H1 (cell line): ENCODE data around the gene PKD1L1. TPM values are rescaled to one million over a fixed set of nuclear protein-coding genes. Genes with fewer than 3 reads are reported as not detected.

ENCODE experiments used
- CTCF ChIA-PET: fragments of 300-600 bp; sonication (Branson Sonifier 250); formaldehyde crosslinking; loops from one replicate; lab custom pipeline; 2021; ENCODE audit not compliant: partially characterized antibody; lab: Charles Lee
- POLR2A ChIA-PET: fragments of 300-600 bp; sonication (Branson Sonifier 250); formaldehyde crosslinking; loops from one replicate; lab custom pipeline; 2021; ENCODE audit warnings: inconsistent platforms; ENCODE audit not compliant: partially characterized antibody; lab: Charles Lee
- DNase-seq, 2 experiments: peaks; one replicate each; pipeline versions ENCODE4 v3.0.0 to v3.0.0-alpha.2; 2010 to 2022; ENCODE audit warnings: low spot score in 2 of 2, low read depth in 1 of 2, mixed read lengths in 1 of 2
- FAIRE-seq: peaks from 2 replicates; lab custom pipeline; 2011; peaks lifted over from hg19 to GRCh38; lab: Jason Lieb, UNC
- H2AFZ ChIP-seq: 2 replicates; pipeline ENCODE4 v1.8.1; 2012; ENCODE audit warnings: low read length, inconsistent platforms
- H2AK5ac ChIP-seq: 2 replicates; pipeline ENCODE4 v1.6.1; 2013; ENCODE audit warnings: low read depth, low read length
- H2BK120ac ChIP-seq: replicated peaks from 2 replicates; pipeline ENCODE3; 2013; ENCODE audit warnings: low read depth, low read length, inconsistent platforms
- H2BK12ac ChIP-seq: 2 replicates; pipeline ENCODE4 v1.6.1; 2013; ENCODE audit warnings: low read depth, low read length
- H2BK15ac ChIP-seq: 2 replicates; pipeline ENCODE4 v1.6.1; 2013; ENCODE audit warnings: low read length
- H2BK20ac ChIP-seq: 2 replicates; pipeline ENCODE4 v1.6.1; 2013; ENCODE audit warnings: low read length
- H2BK5ac ChIP-seq: 2 replicates; pipeline ENCODE4 v1.6.1; 2013; ENCODE audit warnings: low read depth, low read length
- H3K14ac ChIP-seq: 2 replicates; pipeline ENCODE4 v1.6.1; 2013; ENCODE audit warnings: inconsistent platforms; ENCODE audit not compliant: insufficient read length
- H3K18ac ChIP-seq: 2 replicates; pipeline ENCODE4 v1.6.1; 2013; ENCODE audit warnings: low read length; ENCODE audit errors: extremely low read depth
- H3K23ac ChIP-seq: 2 replicates; pipeline ENCODE4 v1.6.1; 2013; ENCODE audit warnings: inconsistent platforms; ENCODE audit not compliant: insufficient read length
- H3K23me2 ChIP-seq: 2 replicates; pipeline ENCODE4 v1.6.1; 2013; ENCODE audit warnings: low read depth, low read length
- H3K27ac ChIP-seq: 2 replicates; pipeline ENCODE4 v1.6.1; 2011; ENCODE audit warnings: low read depth, low read length, inconsistent platforms
- H3K27me3 ChIP-seq, 4 experiments: replicated peaks in 1 of 4; 1 replicate in 1 of 4; 2 replicates in 3 of 4; pipeline versions ENCODE4 v1.6.1 to v1.8.1; 2011 to 2013; ENCODE audit warnings: low read length in 3 of 4, mild to moderate bottlenecking in 3 of 4, inconsistent platforms in 2 of 4, mixed read lengths in 2 of 4, moderate library complexity in 1 of 4; ENCODE audit not compliant: control insufficient read depth in 3 of 4, insufficient read depth in 3 of 4; ENCODE audit errors: extremely low read depth in 1 of 4
- H3K36me3 ChIP-seq, 4 experiments: 2 replicates each; pipeline versions ENCODE4 v1.6.1 to v1.8.1; 2011 to 2013; ENCODE audit warnings: mild to moderate bottlenecking in 4 of 4, low read length in 3 of 4, moderate library complexity in 2 of 4, control low read depth in 1 of 4, inconsistent platforms in 1 of 4; ENCODE audit not compliant: insufficient read depth in 4 of 4, control insufficient read depth in 2 of 4
- H3K4ac ChIP-seq: replicated peaks from 2 replicates; pipeline ENCODE3; 2013; ENCODE audit warnings: low read length, low read depth, mixed read lengths, inconsistent platforms; ENCODE audit not compliant: insufficient read length
- H3K4me1 ChIP-seq, 4 experiments: replicated peaks in 1 of 4; 1 replicate in 1 of 4; 2 replicates in 3 of 4; pipeline versions ENCODE4 v1.6.1 to v1.8.1; 2011 to 2013; ENCODE audit warnings: low read length in 3 of 4, inconsistent platforms in 2 of 4, mixed read lengths in 1 of 4; ENCODE audit not compliant: insufficient read depth in 4 of 4, control insufficient read depth in 3 of 4
- H3K4me2 ChIP-seq, 2 experiments: 2 replicates each; pipeline versions ENCODE4 v1.6.1 to v1.8.1; 2011 to 2013; ENCODE audit warnings: low read depth in 2 of 2, low read length in 2 of 2, control low read depth in 1 of 2, inconsistent platforms in 1 of 2, mild to moderate bottlenecking in 1 of 2; ENCODE audit not compliant: insufficient read depth in 1 of 2
- H3K4me3 ChIP-seq, 4 experiments: fragments of 200-600, 300-600 bp in 1 of 4; sonication (generic), shearing (Covaris generic), sonication (Bioruptor Twin) in 1 of 4; 2 replicates each; pipeline versions ENCODE4 v1.5.1 to v1.8.1; 2011 to 2016; ENCODE audit warnings: low read length in 4 of 4, low read depth in 3 of 4, control low read depth in 2 of 4, inconsistent platforms in 2 of 4, mild to moderate bottlenecking in 2 of 4, mixed read lengths in 1 of 4, moderate library complexity in 1 of 4; ENCODE audit not compliant: insufficient read depth in 2 of 4; ENCODE audit errors: extremely low read depth in 1 of 4
- H3K56ac ChIP-seq: replicated peaks from 2 replicates; pipeline ENCODE3; 2013; ENCODE audit warnings: low read depth, mild to moderate bottlenecking, mixed read lengths, low read length, inconsistent platforms; ENCODE audit not compliant: insufficient read length
- H3K79me1 ChIP-seq: 2 replicates; pipeline ENCODE4 v1.6.1; 2013; ENCODE audit warnings: low read depth, low read length, control low read depth
- H3K79me2 ChIP-seq, 2 experiments: 2 replicates each; pipeline versions ENCODE4 v1.6.1 to v1.8.1; 2012 to 2013; ENCODE audit warnings: low read length in 2 of 2, mild to moderate bottlenecking in 2 of 2, inconsistent platforms in 1 of 2; ENCODE audit not compliant: insufficient read depth in 2 of 2, control insufficient read depth in 1 of 2
- H3K9ac ChIP-seq, 4 experiments: replicated peaks in 1 of 4; 1 replicate in 1 of 4; 2 replicates in 3 of 4; pipeline versions ENCODE4 v1.6.1 to v1.8.1; 2011 to 2013; ENCODE audit warnings: low read depth in 3 of 4, low read length in 3 of 4, control low read depth in 2 of 4, mild to moderate bottlenecking in 2 of 4, moderate library complexity in 2 of 4, inconsistent platforms in 1 of 4; ENCODE audit errors: extremely low read depth in 1 of 4
- H3K9me3 ChIP-seq, 2 experiments: 2 replicates each; pipeline versions ENCODE4 v1.6.1 to v1.8.1; 2012 to 2013; ENCODE audit warnings: mild to moderate bottlenecking in 2 of 2, moderate library complexity in 2 of 2, control low read depth in 1 of 2, inconsistent platforms in 1 of 2, low read depth in 1 of 2, low read length in 1 of 2, mixed read lengths in 1 of 2; ENCODE audit not compliant: insufficient read depth in 2 of 2
- H4K20me1 ChIP-seq, 2 experiments: replicated peaks in 1 of 2; 2 replicates each; pipeline versions ENCODE3 to v1.8.1; 2011 to 2013; ENCODE audit warnings: inconsistent platforms in 2 of 2, low read length in 2 of 2, mild to moderate bottlenecking in 1 of 2; ENCODE audit not compliant: insufficient read depth in 2 of 2, control insufficient read depth in 1 of 2
- H4K5ac ChIP-seq: 2 replicates; pipeline ENCODE4 v1.6.1; 2013; ENCODE audit warnings: low read length, low read depth, mixed read lengths, inconsistent platforms; ENCODE audit not compliant: insufficient read length
- H4K8ac ChIP-seq: 2 replicates; pipeline ENCODE4 v1.8.0; 2013; ENCODE audit warnings: mild to moderate bottlenecking, moderate library complexity, low read length, inconsistent platforms; ENCODE audit not compliant: insufficient read depth; ENCODE audit errors: extremely low read depth
- H4K91ac ChIP-seq: replicated peaks from 2 replicates; pipeline ENCODE3; 2013; ENCODE audit warnings: low read length, mixed read lengths, inconsistent platforms; ENCODE audit not compliant: insufficient read length
- SIN3A ChIP-seq, 2 experiments: IDR thresholded peaks in 1 of 2; conservative IDR thresholded peaks in 1 of 2; 2 replicates each; pipeline ENCODE4 v1.6.1; 2011 to 2012; ENCODE audit warnings: low read length in 2 of 2, improper control_type of control experiment in 1 of 2, low read depth in 1 of 2, mild to moderate bottlenecking in 1 of 2
- WGBS, 2 experiments: shearing (Covaris generic) in 1 of 2; methylation state at CpG; one replicate each; pipeline versions ENCODE4 v1.1.6 to v1.1.7; 2013 to 2015; ENCODE audit warnings: low lambda C conversion rate in 2 of 2, mixed read lengths in 2 of 2, inconsistent platforms in 1 of 2, low coverage in 1 of 2, missing lambda C conversion rate in 1 of 2; ENCODE audit not compliant: insufficient replicate concordance in 2 of 2, insufficient coverage in 1 of 2, insufficient read length in 1 of 2; ENCODE audit errors: extremely low coverage in 1 of 2, missing lambda C conversion rate in 1 of 2; 5-methylcytosine and 5-hydroxymethylcytosine counted together
- polyA plus RNA-seq, 7 experiments: library from polyadenylated mRNA; depleted of rRNA in 3 of 7; stranded (reverse) in 5 of 7; unstranded in 2 of 7; fragments of >200 nt in 5 of 7; fragments of 200-250 nt in 2 of 7; gene quantifications; 1 replicate in 5 of 7; 2 replicates in 1 of 7; 4 replicates in 1 of 7; pipeline versions ENCODE4 v1.2.1 to v1.2.3, GENCODE V29; 2011 to 2013; ENCODE audit warnings: missing spikeins in 2 of 7, mixed read lengths in 2 of 7
- total RNA-seq: library from RNA; stranded (reverse); fragmentation: NEBNext Ultra II Directional; extraction: Animal tissue kit (Norgen Biotek cat#: 25700); gene quantifications from 2 replicates; pipeline ENCODE4 v1.2.1, GENCODE V29; 2021

PKD1L1 gene
- total and polyA plus RNA-seq, 2 of the 8 experiments (the other 6 are each of a cell fraction or from before 2014, with no cell fraction given): 0.22 to 0.35 TPM

GRCh38 chr7:47957156-47957555 is 8.9 kb upstream of the PKD1L1 start:
- Histone ChIP-seq H4K5ac (no peak overlapping the region), H3K9me3 (peaks cover 0 to 3% of the 10 kb centered on the region in 2 experiments; a peak in 1 of 4 replicates), H3K4ac (no peak overlapping the region), H4K20me1 (no peaks in the 10 kb centered on the region), H3K79me1 (no peaks in the 10 kb centered on the region), H3K4me2 (no peak overlapping the region), H3K9ac (no peak overlapping the region), H2BK15ac (no peak overlapping the region), H3K27me3 (no peaks in the 10 kb centered on the region), H3K18ac (no peak overlapping the region), H3K23me2 (no peaks in the 10 kb centered on the region), H2AK5ac (no peak overlapping the region), H3K23ac (no peak overlapping the region), H2BK5ac (no peak overlapping the region), H3K56ac (no peak overlapping the region), H3K4me3 (no peak overlapping the region), H2BK12ac (no peak overlapping the region), H4K8ac (no peak overlapping the region), H3K14ac (no peak overlapping the region), H3K27ac (no peak overlapping the region), H3K36me3 (peaks cover 3 to 40% (median 16%) of the 10 kb centered on the region in 4 experiments; a peak in 7 of 8 replicates), H2AFZ (no peak overlapping the region), H3K4me1 (peaks cover 0 to 3% (median under 1%) of the 10 kb centered on the region in 4 experiments; a peak in 2 of 7 replicates), H2BK20ac (no peak overlapping the region), H3K79me2 (no peaks in the 10 kb centered on the region), H4K91ac (no peak overlapping the region), H2BK120ac (no peak overlapping the region)
- DNase-seq (no peak), FAIRE-seq (no peak)
- POLR2A ChIA-PET: no interaction called here
- CTCF ChIA-PET: interaction anchor here (0.9 to 1.4 kb wide), 4 partner anchors 9 to 153 kb away, joined by 3 to 6 read pairs (median 3); no protein-coding TSS in a partner anchor
- WGBS, 2 experiments: 90% methylated on average over 6 of the region's 6 CpGs; no CpG with 5 or more reads in 1 of the 2 experiments
- TF ChIP-seq SIN3A (conservative IDR thresholded peaks at IDR 0.05 in 1 of 2, IDR thresholded peaks at IDR 0.05 in 1 of 2; ENCODE audit: low read depth in 1 of 2, low read length in 2 of 2): no peak
